Measurements from ENCODE around the gene CYP2A7. TPM values are rescaled to one million over a fixed set of nuclear protein-coding genes. Genes with fewer than 3 reads are reported as not detected.
"Not testable (repeated sequence)": the region's sequence is repeated elsewhere in the genome, so short reads cannot be mapped to it uniquely, and the experiment has no call there.

CYP2A7 gene
- polyA plus RNA-seq, 1 donor (not counting 4 experiments of a cell fraction or from before 2014, with no cell fraction given), result not detected

- no peak for DNase-seq (ENCODE audit: low read depth, low spot score)
- Histone ChIP-seq H3K9ac (ENCODE audit: control insufficient read depth, extremely low read depth, insufficient read depth, low read length) (no peak overlapping the region), H3K9me1 (ENCODE audit: control insufficient read depth, extremely low read depth, insufficient read depth, low read length) (no peaks in the 10 kb centered on the region), H3K79me2 (ENCODE audit: control insufficient read depth, insufficient read depth, low read length) (no peaks in the 10 kb centered on the region), H3K4me2 (ENCODE audit: control insufficient read depth, extremely low read depth, insufficient read depth, low read depth, low read length) (no peak overlapping the region), H4K20me1 (ENCODE audit: control insufficient read depth, extremely low read depth, insufficient read depth, low read length) (no peaks in the 10 kb centered on the region), H3K27ac (ENCODE audit: control insufficient read depth, insufficient read depth, low read length) (no peak overlapping the region), H3K9me3 (ENCODE audit: control insufficient read depth, low read depth, low read length) (no peaks in the 10 kb centered on the region), H2AFZ (ENCODE audit: control insufficient read depth, low read length) (no peak overlapping the region), H3K4me1 (ENCODE audit: control insufficient read depth, extremely low read depth, insufficient read depth, low read length) (no peaks in the 10 kb centered on the region), H3K36me3 (ENCODE audit: control insufficient read depth in 2 of 2, extremely low read depth in 1 of 2, insufficient read depth in 2 of 2, low read length in 2 of 2) (no peaks in the 10 kb centered on the region), H3K27me3 (ENCODE audit: control insufficient read depth, extremely low read depth, insufficient read depth, low read length) (no peaks in the 10 kb centered on the region), H3K4me3 (ENCODE audit: control insufficient read depth in 2 of 3, extremely low read depth in 1 of 3, insufficient read depth in 2 of 3, low read depth in 1 of 3, low read length in 3 of 3) (no peak overlapping the region)
- TF ChIP-seq EZH2 (IDR thresholded peaks at IDR 0.05; ENCODE audit: low read length) (no peak), CTCF (optimal IDR thresholded peaks at IDR 0.05 in 1 of 3, IDR thresholded peaks at IDR 0.05 in 1 of 3, conservative IDR thresholded peaks at IDR 0.05 in 1 of 3; ENCODE audit: extremely low read depth in 1 of 3, insufficient read depth in 2 of 3, low read length in 3 of 3) (no peak)
- FAIRE-seq, result no peak
- dilution Hi-C loops (cut with MboI; ENCODE audit: extremely low pct_ligation_motif_present, low sequenced_read_pairs), result no loop called here
Measured at GRCh38 chr19:40836754-40837429, 45.1 kb downstream of the CYP2A7 start.

- H4K20me1 ChIP-seq (ENCODE audit: control insufficient read depth, extremely low read depth, insufficient read depth, low read length); H3K9ac ChIP-seq (ENCODE audit: control insufficient read depth, extremely low read depth, insufficient read depth, low read length); H3K9me3 ChIP-seq (ENCODE audit: control insufficient read depth, low read depth, low read length); dilution Hi-C loops (cut with MboI; ENCODE audit: extremely low pct_ligation_motif_present, low sequenced_read_pairs); H3K27me3 ChIP-seq (ENCODE audit: control insufficient read depth, extremely low read depth, insufficient read depth, low read length); H3K4me3 ChIP-seq (ENCODE audit: control insufficient read depth in 2 of 3, extremely low read depth in 1 of 3, insufficient read depth in 2 of 3, low read depth in 1 of 3, low read length in 3 of 3); H3K79me2 ChIP-seq (ENCODE audit: control insufficient read depth, insufficient read depth, low read length); H3K9me1 ChIP-seq (ENCODE audit: control insufficient read depth, extremely low read depth, insufficient read depth, low read length); H2AFZ ChIP-seq (ENCODE audit: control insufficient read depth, low read length); DNase-seq (ENCODE audit: low read depth, low spot score); H3K4me1 ChIP-seq (ENCODE audit: control insufficient read depth, extremely low read depth, insufficient read depth, low read length); H3K4me2 ChIP-seq (ENCODE audit: control insufficient read depth, extremely low read depth, insufficient read depth, low read depth, low read length); H3K36me3 ChIP-seq (ENCODE audit: control insufficient read depth in 2 of 2, extremely low read depth in 1 of 2, insufficient read depth in 2 of 2, low read length in 2 of 2); H3K27ac ChIP-seq (ENCODE audit: control insufficient read depth, insufficient read depth, low read length); FAIRE-seq: not testable (repeated sequence)
Measured at GRCh38 chr19:40833728-40834533, 48.1 kb downstream of the CYP2A7 start.

DNA sequence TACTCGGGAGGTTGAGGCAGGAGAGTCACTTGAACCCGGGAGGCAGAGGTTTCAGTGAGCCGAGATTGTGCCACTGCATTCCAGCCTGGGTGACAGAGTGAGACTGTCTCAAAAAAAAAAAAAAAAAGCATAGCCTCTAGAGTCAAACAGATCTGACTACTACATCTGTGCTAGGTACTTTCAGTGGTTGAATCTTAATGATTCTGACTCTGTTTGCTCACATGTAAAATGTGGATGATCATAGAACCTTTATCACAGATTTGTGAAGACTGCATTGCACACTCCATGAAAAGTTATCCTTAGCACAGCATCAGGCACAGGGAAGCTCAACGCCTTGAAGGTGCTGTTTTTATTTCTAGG lies 49.6 kb downstream of the CYP2A7 start:
- H2AFZ ChIP-seq (ENCODE audit: control insufficient read depth, low read length); H3K79me2 ChIP-seq (ENCODE audit: control insufficient read depth, insufficient read depth, low read length); H3K9me3 ChIP-seq (ENCODE audit: control insufficient read depth, low read depth, low read length); dilution Hi-C loops (cut with MboI; ENCODE audit: extremely low pct_ligation_motif_present, low sequenced_read_pairs); H3K4me3 ChIP-seq (ENCODE audit: control insufficient read depth in 2 of 3, extremely low read depth in 1 of 3, insufficient read depth in 2 of 3, low read depth in 1 of 3, low read length in 3 of 3); H3K4me2 ChIP-seq (ENCODE audit: control insufficient read depth, extremely low read depth, insufficient read depth, low read depth, low read length); H3K4me1 ChIP-seq (ENCODE audit: control insufficient read depth, extremely low read depth, insufficient read depth, low read length); H3K9me1 ChIP-seq (ENCODE audit: control insufficient read depth, extremely low read depth, insufficient read depth, low read length); H3K27ac ChIP-seq (ENCODE audit: control insufficient read depth, insufficient read depth, low read length); H3K9ac ChIP-seq (ENCODE audit: control insufficient read depth, extremely low read depth, insufficient read depth, low read length); H3K27me3 ChIP-seq (ENCODE audit: control insufficient read depth, extremely low read depth, insufficient read depth, low read length); H3K36me3 ChIP-seq (ENCODE audit: control insufficient read depth in 2 of 2, extremely low read depth in 1 of 2, insufficient read depth in 2 of 2, low read length in 2 of 2); DNase-seq (ENCODE audit: low read depth, low spot score); H4K20me1 ChIP-seq (ENCODE audit: control insufficient read depth, extremely low read depth, insufficient read depth, low read length); FAIRE-seq: not testable (repeated sequence)

All from keratinocyte (primary cell).